ENCODE results near the gene SFI1. TPM values are rescaled to one million over a fixed set of nuclear protein-coding genes. Genes with fewer than 3 reads are reported as not detected.

SFI1 gene
- total and polyA plus RNA-seq, 2 donors (not counting 1 experiment from before 2014, with no cell fraction given), result 80.2 to 182 TPM

DNA sequence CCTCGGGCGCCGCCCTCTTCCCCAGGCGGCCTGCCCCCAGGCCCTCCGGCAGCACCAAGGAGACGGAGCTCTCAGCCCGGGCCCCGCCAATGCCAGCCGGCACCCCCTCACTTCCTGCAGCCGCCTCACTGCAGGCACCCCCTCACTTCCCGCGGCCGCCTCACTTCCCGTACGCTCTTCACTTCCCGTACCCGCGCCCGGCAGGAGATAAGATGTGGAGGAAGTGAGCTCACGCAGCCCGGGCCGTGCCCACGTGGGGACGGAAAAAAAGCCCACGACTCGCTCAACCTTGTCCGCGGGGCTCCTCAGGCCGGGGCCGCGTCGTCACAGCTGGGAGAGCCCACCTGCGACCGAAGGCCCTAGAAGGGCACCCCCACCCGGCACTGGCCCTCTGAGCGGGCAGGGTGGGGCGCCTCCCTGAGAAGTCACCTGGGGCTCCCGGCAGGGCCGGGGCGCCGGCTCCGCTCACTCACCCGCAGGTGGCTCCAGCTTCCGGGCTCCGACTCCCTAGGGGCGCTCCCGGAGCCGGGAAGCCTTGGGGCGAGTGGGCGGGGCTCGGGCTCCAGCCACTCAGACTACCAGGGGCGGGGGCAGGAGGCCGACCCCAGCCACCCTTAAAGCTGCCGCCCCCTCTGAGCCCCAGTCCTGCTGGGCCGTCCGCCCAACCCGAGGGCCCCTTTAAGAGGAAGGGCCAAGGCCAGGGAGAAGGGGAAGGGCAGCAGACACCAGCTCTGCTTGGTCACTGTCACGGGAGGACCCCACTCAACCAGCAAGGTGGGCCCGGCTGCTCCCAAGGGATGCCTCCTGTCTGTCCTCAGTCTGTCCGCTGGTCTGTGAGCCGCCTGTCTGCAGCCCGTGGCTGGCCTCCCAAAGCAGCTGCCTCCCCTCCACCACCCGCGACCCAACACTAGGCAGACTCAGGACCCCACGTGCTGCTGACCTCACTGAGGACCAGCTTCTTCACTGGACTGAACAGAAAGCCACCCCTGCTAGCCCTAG is 134.3 kb downstream of the SFI1 start:
- Mint-ChIP-seq H3K9me3 (ENCODE audit: insufficient read depth) (no peaks in the 10 kb centered on the region), H3K4me3 (peak overlapping the region; percentile 92), H3K27ac (peak overlapping the region; percentile 96), H3K27me3 (no peaks in the 10 kb centered on the region), H3K4me1 (peaks cover 65% of the 10 kb centered on the region)
- 1% methylated on average over 64 of the region's 65 CpGs for WGBS (ENCODE audit: insufficient coverage)
- H3K4me3 ChIP-seq (ENCODE audit: control extremely low read depth in 1 of 5, extremely low read depth in 1 of 5, insufficient read depth in 1 of 5, low read depth in 2 of 5, low read length in 4 of 5), result peak overlapping the region in 4 of 5 experiments; percentile 60 to 79 (median 66)
- ATAC-seq (ENCODE audit: low read depth) (peak; percentile 82), DNase-seq (peak; percentile 98)
- peaks cover 28% of the 10 kb centered on the region for H4K20me1 ChIP-seq (ENCODE audit: control insufficient read depth, insufficient read depth, low read length, poor library complexity, severe bottlenecking)
- peak overlapping the region; percentile 76 for H3K9ac ChIP-seq (ENCODE audit: low read length)
- H3K4me2 ChIP-seq (replicated peaks; ENCODE audit: low read depth, low read length, poor library complexity, severe bottlenecking), result peak overlapping the region; percentile 79
- intact Hi-C loops (cut with micrococcal nuclease), result loop anchor here (1.0 to 10.0 kb wide), 9 partner anchors 32 to 1206 kb away; partner anchors contain the start of genes DRG1, MORC2, MTFP1 and PATZ1
- CTCF ChIA-PET, result interaction anchor here (0.6 to 7.8 kb wide), 18 partner anchors 9 to 285 kb away, joined by 3 to 88 read pairs (median 6); partner anchors contain the start of genes DRG1 and PISD
- peak overlapping the region; percentile 95 to 98 for H3K27ac ChIP-seq (ENCODE audit: low read length in 2 of 2)
- H3K9me3 ChIP-seq (ENCODE audit: control extremely low read depth in 1 of 3, control insufficient read depth in 2 of 3, insufficient read depth in 1 of 3, low read length in 2 of 3), result no peaks in the 10 kb centered on the region
- TF ChIP-seq, protein P1, sequence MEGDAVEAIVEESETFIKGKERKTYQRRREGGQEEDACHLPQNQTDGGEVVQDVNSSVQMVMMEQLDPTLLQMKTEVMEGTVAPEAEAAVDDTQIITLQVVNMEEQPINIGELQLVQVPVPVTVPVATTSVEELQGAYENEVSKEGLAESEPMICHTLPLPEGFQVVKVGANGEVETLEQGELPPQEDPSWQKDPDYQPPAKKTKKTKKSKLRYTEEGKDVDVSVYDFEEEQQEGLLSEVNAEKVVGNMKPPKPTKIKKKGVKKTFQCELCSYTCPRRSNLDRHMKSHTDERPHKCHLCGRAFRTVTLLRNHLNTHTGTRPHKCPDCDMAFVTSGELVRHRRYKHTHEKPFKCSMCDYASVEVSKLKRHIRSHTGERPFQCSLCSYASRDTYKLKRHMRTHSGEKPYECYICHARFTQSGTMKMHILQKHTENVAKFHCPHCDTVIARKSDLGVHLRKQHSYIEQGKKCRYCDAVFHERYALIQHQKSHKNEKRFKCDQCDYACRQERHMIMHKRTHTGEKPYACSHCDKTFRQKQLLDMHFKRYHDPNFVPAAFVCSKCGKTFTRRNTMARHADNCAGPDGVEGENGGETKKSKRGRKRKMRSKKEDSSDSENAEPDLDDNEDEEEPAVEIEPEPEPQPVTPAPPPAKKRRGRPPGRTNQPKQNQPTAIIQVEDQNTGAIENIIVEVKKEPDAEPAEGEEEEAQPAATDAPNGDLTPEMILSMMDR (IDR thresholded peaks at IDR 0.05), result no peak
- TF ChIP-seq EZH2 (IDR thresholded peaks at IDR 0.05; ENCODE audit: borderline replicate concordance, insufficient read depth, low read depth, low read length, poor library complexity, severe bottlenecking), result no peak
- POLR2A ChIA-PET, result interaction anchor here (0.5 to 3.2 kb wide), 10 partner anchors 8 to 317 kb away, joined by 3 to 13 read pairs (median 4); partner anchors contain the start of genes PATZ1 and PISD
- H3K36me3 ChIP-seq (replicated peaks in 1 of 2; ENCODE audit: control extremely low read depth in 1 of 2, control insufficient read depth in 1 of 2, extremely low read depth in 1 of 2, insufficient read depth in 2 of 2, low read length in 1 of 2), result peaks cover 0 to 12% of the 10 kb centered on the region in 2 experiments
- peaks cover 23 to 58% of the 10 kb centered on the region in 2 donors for H3K4me1 ChIP-seq (ENCODE audit: control insufficient read depth in 2 of 2, insufficient read depth in 2 of 2, low read length in 2 of 2)
- peak overlapping the region; percentile 73 for H2AFZ ChIP-seq (ENCODE audit: insufficient read depth, low read depth, low read length, poor library complexity, severe bottlenecking)
- H3K79me2 ChIP-seq (ENCODE audit: control insufficient read depth, insufficient read depth, low read length), result peaks cover 51% of the 10 kb centered on the region
- no peaks in the 10 kb centered on the region for H3K27me3 ChIP-seq (replicated peaks in 1 of 4; ENCODE audit: control extremely low read depth in 1 of 4, control insufficient read depth in 3 of 4, insufficient read depth in 4 of 4, low read length in 3 of 4)

All from B cell (primary cell).